Adrenal gland (tissue), 5 donors: ENCODE data around the gene CCSER1.

Experiments
- POLR2A ChIP-seq, 2 donors: fragments of 450-650 bp; IDR thresholded peaks; one replicate each; pipeline ENCODE4 v1.6.1; 2017; ENCODE audit warnings: antibody characterized with exemption in 2 of 2, mild to moderate bottlenecking in 2 of 2, moderate library complexity in 1 of 2
- TF ChIP-seq, protein P1 (sequence below), 6 experiments: fragments of 450-650 bp in 4 of 6; fragments of 200-600 bp in 2 of 6; sonication (generic) in 1 of 6; IDR thresholded peaks; 1 replicate in 5 of 6; 2 replicates in 1 of 6; pipeline versions ENCODE4 v1.5.1 to v1.8.0; 2016 to 2021; ENCODE audit warnings: antibody characterized with exemption in 6 of 6, mild to moderate bottlenecking in 2 of 6, moderate library complexity in 1 of 6
- donor health status: DM: no; HTN: no; CAD: no.

GRCh38 chr4:90162566-90162965 is 35.4 kb downstream of the CCSER1 start:
- no peak for TF ChIP-seq POLR2A (IDR thresholded peaks at IDR 0.05)
- TF ChIP-seq, protein P1, sequence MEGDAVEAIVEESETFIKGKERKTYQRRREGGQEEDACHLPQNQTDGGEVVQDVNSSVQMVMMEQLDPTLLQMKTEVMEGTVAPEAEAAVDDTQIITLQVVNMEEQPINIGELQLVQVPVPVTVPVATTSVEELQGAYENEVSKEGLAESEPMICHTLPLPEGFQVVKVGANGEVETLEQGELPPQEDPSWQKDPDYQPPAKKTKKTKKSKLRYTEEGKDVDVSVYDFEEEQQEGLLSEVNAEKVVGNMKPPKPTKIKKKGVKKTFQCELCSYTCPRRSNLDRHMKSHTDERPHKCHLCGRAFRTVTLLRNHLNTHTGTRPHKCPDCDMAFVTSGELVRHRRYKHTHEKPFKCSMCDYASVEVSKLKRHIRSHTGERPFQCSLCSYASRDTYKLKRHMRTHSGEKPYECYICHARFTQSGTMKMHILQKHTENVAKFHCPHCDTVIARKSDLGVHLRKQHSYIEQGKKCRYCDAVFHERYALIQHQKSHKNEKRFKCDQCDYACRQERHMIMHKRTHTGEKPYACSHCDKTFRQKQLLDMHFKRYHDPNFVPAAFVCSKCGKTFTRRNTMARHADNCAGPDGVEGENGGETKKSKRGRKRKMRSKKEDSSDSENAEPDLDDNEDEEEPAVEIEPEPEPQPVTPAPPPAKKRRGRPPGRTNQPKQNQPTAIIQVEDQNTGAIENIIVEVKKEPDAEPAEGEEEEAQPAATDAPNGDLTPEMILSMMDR (IDR thresholded peaks at IDR 0.05) = no peak
